HG02970 (cell line): Measurements from ENCODE around the gene SLC25A31.

Experiments
- ATAC-seq: cut with Tn5 transposase; IDR thresholded peaks from one replicate; pipeline ENCODE4 v1.9.1; 2021; ENCODE audit warnings: mild to moderate bottlenecking, moderate library complexity, moderate number of reproducible peaks; ENCODE audit not compliant: unreplicated experiment, low FRiP score

SLC25A31 gene

DNA sequence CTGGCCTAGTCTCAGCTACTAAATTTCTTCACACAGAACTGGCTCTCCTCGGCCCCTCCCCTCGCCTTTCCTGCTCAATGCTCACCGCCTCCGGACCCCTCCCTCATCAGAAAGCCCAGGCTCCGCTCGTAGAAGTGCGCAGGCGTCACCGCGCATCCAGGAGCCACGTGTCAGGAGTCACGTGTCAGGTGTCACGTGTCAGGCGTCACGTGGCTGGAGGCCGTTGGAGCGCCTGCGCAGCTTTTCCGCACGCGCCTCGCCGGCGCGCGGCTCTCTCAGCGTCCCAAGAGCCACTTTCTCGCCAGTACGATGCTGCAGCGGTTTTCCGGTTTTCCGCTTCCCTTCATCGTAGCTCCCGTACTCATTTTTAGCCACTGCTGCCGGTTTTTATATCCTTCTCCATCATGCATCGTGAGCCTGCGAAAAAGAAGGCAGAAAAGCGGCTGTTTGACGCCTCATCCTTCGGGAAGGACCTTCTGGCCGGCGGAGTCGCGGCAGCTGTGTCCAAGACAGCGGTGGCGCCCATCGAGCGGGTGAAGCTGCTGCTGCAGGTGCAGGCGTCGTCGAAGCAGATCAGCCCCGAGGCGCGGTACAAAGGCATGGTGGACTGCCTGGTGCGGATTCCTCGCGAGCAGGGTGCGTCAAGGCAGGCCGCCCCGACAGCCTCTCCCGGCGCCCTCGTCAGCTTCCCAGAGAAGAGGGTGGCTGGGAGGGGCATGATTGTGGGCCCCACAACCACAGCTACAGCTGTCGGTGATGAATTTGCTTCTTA is at the start of gene SLC25A31:
Gene SLC25A31 (plus strand): TSS at position 259 of the 772 bp plus-strand sequence. CDS start 146 bp downstream, at position 405.
- ATAC-seq = no peak

DNA sequence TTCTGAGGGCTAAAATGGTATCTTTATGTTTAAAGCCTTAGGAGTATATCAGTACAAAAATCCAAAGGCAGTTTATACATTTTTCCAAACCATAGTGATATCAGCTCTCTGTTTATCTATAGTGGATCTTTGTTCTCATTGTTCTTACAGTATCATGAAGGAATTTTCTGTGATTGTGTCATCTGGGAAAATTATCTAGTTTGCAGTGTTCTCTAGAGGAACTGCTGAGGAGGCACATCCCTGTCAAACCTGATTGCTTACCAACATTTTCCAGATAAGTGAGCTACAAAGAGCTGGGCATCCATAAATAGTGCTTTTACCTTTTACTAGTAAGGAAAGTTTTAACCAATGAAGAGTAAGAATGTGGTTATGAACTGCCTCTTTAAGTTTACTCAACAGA is 44.9 kb upstream of the SLC25A31 start:
- no peak for ATAC-seq

DNA sequence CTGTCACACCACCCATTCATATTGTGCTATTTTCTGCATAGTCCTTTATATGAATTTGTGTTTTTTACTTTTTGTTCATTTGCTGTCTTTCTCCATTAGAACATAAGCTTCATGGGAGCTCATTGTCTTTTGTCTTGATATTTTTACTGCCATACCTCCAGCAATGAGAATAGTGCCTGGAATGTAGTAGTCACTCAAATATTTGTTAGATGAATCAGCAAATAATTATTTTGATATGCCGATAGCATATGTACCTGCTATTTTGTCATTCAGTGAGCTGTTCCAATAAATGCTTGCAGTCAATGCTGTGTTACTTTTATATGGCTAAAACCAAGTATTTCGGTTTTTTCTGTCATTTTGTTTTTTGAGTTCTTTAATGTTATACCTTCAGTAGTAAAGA is 43.5 kb upstream of the SLC25A31 start:
- ATAC-seq = no peak

DNA sequence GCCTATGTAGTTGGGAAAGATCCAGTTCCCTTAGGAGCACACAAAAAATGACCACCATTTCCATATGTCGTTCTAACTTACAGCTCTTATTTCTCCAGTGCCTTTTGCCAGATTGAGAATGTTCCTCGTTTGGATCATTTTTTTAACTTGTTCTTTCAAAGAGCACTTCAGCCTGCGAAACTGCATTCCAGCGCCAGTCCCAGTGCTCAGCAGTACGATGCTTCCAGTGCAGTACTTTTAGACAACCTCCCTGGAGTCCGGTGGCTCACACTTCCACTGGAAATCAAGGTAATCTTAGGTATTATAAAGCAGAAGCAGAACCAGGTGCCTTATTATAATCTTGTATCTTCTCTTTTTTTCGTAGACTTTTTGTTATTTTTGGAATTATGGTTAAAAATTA is 42.6 kb upstream of the SLC25A31 start:
- ATAC-seq = no peak

DNA sequence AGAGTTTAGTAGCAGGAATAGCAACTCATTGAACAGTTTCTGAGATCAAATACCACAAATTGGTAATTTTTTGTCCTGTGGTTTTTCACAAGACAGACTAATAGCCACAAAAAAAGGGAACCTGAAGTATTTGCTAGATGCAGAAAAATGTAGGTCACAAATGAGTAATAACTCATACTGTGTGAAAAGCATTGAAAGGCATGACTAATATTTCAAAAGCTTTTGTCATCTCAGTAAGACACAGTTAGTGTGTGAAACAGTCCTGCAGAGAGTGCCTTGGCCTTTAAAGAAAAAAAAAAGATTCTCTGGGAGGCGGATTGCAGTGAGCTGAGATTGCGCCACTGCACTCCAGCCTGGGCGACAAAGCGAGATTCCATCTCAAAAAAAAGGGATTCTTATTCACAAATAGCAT is 31.4 kb upstream of the SLC25A31 start:
- ATAC-seq = peak; percentile 99

DNA sequence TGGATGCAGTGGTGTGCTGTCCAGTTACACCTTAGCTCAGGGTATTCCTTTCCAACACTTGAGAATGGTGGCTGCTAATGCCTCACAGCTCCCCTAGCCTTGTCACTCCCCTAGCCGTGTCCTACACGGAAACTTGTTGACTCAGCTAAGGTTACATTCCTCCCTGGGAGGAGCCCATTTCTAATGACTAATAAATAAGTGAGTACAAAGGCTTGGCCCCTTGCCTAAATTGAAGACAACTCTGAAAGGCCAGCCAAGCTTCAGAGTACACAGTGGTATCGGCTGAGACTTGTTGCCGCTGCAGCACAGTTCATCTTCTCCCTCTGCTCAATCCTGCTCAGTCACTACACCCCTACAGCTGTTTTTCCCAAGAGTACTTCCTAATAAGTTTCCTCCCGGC is 21.2 kb upstream of the SLC25A31 start:
- ATAC-seq = no peak

DNA sequence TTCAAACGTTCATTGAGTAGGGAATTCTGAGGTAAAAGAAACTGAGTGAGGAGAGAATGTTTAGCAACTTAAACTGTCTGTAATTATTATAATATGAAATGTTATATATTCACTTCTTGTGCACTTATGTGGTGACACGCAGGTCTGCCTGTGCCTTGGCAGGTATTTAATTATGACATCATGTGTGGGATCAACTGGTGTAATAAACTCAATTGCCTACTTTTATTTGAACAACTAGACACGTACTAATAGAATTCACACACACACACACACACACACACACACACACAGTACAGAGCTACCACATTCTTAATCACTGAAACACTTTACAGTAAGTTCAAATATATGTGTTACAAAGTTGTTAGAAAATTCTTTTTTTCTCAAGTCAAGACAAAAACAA is 20.7 kb upstream of the SLC25A31 start:
- no peak for ATAC-seq

DNA sequence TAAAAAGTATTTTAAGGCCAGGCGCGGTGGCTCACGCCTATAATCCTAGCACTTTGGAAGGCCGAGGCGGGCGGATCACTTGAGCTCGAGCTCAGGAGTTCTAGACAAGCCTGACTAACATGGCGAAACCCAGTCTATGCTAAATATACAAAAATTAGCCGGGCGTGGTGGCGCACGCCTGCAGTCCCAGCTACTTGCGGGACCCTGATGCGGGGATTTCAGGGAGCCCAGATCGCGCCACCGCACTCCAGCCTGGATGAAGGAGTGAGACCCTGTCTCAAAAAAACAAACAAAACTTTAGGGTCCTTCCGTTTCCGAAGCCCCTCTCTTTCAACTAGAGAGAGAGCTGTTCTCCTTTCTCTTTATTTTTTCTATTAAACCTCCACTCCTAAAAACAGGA is 1.2 kb downstream of the SLC25A31 start:
- no peak for ATAC-seq

DNA sequence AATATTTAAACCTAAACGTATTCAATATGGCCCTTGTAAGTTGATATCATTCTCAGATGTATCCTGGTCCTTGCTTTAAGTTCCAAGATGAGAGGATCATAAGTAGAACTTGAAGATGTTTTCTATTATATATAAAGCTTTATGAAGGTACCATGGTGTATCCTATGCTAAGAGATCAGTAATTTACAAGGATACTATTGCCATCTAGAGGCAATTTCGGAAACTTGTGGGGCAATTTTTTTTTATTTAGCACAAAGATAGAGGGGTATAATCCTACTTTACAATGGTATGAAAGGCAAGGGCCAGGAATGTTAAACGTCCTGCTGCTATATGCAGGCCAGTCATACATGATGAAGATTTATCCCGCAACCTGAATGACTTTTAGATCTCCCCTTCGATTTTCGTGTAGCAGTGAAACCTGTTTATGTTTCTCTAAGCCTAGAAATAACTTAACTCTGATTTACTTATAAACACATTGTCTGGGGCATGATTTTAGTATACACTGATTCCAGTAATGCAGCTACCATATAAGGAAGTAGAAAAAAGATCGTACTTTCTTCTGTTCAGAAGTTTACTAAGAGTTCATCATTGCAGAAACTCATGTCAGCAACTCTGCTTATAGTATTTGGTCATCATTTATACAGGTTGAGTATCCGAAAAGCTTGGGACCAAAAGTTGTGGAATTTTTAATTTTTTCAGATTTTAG is 2.6 kb downstream of the SLC25A31 start:
- ATAC-seq = no peak

DNA sequence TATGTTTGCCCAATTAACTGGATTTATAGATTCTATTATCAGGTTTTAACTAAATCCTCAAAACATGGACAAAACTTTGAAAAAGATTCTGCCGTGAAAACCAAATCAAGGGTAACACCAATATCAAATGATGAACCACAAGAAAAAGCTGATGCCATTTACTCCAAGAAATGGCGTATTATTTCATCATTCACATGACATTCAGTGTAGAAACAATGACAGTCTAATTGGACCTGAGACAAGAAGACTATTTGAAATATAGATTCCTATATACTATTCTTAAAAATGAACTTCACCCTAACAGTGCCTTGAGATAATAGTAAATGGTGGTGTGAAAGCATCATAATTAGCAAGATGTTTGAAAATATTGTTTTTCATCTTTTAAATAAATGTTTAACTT is 4.8 kb downstream of the SLC25A31 start:
- ATAC-seq = no peak

DNA sequence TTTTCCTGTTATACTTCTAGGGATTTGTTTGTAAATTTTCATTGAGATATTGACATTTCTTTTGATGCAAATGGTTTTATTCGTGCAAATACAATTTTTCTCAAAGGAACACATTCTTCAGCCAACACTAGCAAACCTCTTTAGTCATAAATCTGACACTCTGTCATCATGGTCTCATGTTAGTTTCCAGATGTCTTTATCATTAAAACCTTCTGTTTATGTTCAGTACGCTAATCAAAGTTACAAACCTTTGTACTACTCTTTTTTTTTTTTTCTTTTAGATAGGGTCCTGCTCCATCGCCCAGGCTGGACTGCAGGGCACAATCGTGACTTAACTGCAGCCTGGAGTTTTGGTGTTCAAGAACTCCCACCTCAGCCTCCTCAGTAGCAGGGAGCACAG is 7.1 kb downstream of the SLC25A31 start:
- ATAC-seq = no peak

DNA sequence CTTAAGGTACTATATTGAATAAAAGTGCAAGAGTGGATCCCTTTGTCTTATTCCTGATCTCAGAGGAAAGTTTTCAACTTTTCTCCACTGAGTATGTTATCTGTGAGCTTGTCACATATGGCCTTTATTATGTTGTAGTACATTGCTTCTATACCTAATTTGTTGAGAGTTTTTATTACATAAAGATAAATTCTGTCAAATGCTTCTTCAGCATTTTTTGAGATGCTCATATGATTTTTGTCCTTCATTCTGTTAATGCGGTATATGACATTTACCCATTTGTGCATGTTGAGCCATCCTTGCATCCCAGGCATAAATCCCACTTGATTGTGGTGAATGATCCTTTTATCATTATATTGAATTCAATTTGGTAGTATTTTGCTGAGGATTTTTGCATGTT is 11.0 kb downstream of the SLC25A31 start:
- no peak for ATAC-seq

DNA sequence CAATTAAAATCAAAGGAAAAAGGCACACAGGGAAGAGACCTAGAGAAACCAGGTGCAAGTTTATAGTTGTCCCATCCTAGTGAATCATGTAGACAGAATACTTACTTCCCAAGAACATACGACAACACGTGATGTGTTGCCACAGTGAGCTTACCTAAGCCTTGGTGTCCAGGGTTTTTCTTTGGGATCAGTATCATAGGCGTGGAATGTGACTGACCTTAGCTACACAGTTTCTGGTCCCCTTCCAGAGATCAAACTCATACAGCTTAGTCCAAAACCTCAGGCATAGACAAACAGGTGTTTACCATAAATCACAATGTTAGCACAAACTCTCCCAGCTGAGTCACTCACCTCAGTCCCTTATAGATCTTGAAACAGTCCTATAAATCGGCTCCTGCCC is 17.7 kb downstream of the SLC25A31 start:
- ATAC-seq = no peak

DNA sequence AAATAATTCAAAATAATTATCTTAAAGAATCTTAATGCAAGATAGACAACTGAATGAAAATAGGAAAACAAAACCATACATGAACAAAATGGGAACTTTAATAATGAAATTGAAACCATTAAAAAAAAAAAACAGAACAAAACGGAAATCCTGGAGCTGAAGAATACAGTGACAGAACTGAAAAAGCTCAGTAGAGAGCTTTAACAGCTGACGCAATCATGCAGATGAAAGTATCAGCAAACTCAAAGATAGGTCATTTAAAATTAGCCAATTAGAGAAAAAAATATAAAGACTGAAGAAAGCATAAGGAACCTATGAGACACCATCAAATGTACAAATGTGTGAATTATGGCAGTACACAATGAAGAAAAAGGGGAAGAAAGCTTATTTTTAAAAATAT is 18.8 kb downstream of the SLC25A31 start:
- ATAC-seq = no peak

DNA sequence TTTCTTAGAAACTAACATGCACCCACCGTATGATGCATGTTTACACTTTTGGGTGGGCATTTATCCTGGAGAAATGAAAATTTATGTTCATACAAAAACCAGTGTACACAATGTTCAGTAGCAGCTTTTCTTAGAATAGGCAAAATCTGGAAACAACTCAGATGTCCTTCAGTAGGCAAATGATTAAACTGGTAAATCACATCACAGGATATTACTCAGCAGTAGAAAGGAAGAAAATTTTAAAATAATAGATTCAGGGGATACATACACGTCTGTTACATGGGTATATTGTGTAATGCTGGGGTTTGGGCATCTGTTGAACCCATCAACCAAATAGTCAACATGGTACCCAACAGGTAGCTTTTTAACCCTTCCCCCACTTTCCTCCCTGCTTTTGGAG is 26.7 kb downstream of the SLC25A31 start:
- ATAC-seq = no peak

DNA sequence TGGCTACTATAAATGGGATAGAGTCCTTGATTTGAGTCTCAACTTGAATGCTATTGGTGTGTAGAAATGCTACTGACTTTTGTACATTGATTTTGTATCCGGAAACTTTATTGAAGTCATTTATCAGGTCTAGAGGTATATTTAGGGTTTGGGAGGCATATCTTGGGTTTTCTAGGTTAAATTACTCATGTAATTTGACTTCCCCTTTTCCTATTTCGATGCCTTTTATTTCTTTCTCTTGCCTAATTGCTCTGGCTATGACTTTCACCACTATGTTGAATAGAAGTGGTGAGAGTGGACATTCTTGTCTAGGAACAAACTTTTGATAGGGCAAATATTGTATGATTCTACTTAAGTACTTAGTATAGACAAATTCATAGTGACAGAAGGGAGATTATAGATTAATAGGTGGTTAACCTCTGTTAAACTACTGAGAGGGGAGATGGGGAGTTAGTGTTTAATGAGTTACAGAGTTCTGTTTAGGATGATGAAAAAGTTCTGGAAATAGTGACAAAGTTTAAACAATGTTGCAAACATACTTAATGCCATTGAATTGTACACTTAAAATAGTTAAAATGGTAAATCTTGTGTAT is 29.1 kb downstream of the SLC25A31 start:
- ATAC-seq = no peak

DNA sequence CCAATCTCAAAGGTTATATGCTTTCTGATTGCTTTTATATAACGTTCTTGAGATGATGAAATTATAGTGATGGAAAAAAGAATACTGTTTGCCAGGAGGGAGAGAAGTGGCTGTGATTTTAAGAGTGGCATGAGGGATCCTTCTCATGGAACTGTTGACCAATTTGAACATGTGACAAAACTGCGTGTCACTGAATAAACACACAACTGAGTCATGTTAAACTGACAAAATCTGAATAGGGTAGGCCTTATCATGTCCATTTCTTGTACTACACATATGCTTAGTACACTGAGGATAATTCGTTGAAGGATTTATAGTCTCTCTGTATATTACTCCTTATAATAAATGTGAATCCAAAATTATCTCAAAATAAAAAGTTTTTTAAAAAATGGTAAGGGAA is 29.7 kb downstream of the SLC25A31 start:
- ATAC-seq = no peak

DNA sequence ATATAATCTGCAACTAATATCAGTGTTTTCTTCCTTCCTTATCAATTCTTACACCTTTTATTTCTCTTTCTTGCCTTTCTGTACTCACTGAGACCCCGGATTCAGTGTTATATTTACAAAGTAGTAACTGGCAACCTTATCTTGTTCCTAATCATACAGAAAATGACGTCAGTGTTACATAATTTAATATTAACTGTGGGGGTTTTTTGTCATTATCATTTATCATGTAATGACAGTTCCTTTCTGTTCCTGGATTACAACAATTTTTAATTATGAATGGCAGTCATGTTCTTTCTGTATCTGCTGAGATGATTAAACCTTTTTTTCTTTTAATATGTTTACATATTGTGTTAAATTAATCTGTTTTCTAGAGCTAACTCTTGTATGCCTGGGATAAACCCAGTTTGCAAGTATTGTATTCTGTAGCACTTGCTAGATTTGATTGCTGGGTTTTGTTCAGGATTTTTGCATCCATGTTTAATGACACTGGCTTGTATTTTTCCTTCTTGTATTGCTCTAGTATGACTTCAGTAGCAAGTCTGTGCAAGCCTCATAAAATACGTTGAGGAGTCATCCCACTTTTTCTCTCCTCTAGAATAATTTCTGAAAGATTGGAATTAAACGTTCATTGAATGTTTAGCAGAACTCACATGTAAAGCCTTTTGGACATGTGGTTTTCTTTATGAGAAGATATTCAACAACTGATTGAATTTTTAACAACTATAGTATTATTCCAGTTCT is 41.5 kb downstream of the SLC25A31 start:
- no peak for ATAC-seq

DNA sequence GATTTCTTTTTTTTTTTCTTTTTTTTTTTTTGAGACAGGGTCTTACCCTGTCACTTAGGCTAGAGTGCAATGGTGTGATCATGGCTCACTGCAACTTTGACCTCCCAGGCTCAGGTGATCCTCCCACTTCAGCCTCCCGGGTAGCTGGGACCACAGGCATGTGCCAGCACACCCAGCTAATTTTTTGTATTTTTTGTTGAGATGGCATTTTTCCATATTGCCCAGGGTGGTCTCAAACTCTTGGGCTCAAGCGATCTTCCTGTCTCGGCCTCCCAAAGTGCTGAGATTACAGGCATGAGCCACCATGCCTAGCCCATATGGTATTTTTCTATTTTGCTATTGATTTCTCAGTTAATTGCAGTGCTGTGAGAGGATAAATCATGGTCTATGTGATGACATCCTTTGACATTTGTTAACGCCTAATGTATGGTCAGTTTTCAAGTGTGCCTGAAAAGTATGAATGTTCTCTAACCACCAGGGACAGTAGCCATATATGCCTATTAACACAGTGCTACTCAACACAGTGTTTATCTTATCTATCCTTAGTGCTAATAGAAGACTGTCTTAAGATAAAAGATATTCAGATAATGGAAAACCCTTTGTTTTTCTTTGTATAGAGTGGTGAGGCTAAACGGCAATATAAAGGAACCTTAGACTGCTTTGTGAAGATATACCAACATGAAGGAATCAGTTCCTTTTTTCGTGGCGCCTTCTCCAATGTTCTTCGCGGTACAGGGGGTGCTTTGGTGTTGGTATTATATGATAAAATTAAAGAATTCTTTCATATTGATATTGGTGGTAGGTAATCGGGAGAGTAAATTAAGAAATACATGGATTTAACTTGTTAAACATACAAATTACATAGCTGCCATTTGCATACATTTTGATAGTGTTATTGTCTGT is 42.8 kb downstream of the SLC25A31 start:
- no peak for ATAC-seq

DNA sequence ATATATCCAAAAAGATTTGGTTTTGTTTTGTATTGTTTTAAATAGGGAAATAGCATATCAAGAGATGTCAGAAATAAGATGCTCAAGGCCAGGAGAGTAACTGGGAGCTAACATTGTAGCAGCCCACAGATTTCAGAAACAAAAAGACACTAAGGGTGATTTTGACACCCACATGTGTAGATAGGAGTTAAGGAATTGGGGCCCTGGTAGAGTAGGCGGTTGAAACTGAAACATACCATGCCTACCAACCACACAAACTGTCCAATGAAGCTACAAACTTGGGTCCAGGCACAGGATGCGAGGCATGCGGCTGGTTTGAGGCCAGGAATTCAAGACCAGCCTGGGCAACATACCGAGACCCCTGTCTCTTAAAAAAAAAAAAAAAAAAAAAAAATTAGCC is 45.6 kb downstream of the SLC25A31 start:
- no peak for ATAC-seq
